Brain pericyte (primary cell): ENCODE measurements around the gene NCF2.

Source experiments
- DNase-seq: peaks from one replicate; pipeline ENCODE4 v3.0.0-alpha.2; 2012; ENCODE audit warnings: low read depth, low spot score

The NCF2 gene

DNA sequence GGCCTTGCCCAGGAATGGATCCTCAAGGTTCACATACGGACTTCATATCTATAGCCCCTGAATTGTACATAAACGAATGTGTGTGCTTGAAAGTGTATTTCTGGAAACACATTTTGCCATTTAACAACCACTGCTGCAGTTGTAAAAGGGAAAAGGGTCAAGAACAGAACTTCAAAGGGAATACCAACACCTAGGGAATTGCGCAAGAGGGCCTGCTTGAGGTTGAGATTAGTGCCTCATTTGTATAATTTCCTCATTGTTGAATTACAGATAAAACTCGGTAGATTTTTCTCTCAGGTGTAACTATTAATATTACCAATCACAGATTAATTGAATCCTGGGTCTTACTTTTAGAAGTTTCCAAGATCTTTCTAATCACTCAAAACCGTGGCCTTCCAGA, 6.1 kb downstream of the NCF2 start:
- DNase-seq: no peak

DNA sequence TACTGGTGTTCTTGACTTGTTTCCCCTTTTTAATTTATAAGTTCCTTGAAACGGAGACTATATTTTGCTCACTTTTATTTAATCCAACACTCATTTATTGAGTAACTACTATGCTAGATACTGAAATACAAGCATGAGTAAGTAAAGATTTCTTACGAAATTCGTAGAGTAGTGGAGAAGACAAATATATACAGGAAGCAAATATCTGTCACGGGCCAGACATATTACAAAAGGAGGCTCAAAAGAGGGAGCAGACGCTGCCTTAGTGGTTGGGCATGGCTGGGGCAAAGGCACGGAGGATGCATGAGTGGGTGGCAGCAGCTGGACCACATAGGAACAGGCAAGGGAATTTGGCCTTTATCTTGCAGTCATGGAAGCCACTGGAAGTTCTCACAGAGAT, 6.8 kb downstream of the NCF2 start:
- DNase-seq: no peak

DNA sequence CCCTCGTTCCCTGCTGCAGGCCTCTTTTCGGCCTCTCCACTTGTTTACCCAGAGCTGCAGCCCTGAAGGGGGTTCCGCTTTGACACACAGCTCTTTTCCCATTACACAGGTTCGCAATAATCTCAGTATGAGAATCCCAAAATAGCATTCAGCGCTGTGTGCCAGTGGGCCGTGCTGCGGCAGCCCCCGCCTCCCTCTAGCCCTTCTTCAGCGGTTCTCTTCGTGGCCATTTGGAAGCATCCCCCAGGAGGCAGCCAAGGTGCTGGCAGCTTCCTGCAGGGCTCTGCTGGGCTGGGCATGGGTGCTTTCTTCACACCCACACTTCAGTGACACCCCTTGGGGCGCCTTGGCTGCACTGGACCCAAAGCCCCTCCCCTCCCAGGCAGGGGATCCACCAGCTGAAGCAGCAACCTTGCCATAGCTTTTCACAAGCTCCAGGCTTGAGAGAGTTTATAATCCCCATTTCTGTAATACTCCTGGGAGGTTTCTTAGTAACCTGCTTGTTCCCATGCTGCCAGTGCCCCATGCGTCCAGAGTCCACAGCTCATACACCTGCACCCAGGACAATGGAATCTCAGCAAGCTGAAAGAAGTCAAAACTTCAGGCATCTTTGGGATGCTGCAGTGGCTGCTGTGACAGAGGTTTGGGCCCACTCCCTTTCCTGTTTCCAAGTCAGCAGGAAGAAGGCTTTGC, 8.1 kb downstream of the NCF2 start:
- no peak for DNase-seq

DNA sequence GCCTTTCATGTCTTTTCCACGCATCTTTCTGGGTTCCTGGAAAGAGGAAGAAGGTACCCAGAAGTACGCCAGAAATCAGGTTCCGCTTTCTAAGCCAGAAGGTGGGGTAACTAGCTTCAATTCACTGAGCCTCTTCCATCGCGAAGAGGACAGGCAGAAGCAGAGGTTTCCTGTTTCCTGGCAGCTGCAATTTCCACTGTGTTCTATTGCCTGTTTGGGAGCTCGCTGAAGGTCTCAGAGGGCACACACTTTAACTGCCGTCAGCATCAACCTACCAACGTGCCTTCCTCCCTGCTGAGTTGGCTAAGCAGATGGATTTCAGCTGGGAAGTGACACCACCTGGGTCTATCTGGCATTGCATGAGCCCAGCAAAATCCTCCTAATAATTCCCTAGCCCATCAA, 10.0 kb downstream of the NCF2 start:
- DNase-seq: no peak

DNA sequence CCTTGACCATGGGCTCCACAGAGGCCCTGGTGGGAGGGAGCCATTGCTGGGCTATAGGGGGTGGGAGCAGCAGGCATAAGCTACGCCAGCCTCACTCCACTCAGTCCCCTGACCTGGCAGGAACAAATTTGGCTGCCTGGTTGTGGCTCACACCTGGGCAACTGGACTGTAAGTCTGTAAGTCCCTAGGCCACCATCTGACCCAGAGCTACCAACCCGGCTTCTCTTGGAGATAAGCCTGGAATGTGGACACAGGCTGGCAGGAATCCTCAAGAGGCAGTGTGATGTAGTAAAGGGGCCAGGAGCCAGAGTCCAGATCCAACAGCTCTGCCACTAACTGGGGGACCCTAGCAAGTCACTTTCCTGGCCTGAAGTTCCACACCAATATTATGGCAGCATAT, 11.4 kb downstream of the NCF2 start:
- no peak for DNase-seq

DNA sequence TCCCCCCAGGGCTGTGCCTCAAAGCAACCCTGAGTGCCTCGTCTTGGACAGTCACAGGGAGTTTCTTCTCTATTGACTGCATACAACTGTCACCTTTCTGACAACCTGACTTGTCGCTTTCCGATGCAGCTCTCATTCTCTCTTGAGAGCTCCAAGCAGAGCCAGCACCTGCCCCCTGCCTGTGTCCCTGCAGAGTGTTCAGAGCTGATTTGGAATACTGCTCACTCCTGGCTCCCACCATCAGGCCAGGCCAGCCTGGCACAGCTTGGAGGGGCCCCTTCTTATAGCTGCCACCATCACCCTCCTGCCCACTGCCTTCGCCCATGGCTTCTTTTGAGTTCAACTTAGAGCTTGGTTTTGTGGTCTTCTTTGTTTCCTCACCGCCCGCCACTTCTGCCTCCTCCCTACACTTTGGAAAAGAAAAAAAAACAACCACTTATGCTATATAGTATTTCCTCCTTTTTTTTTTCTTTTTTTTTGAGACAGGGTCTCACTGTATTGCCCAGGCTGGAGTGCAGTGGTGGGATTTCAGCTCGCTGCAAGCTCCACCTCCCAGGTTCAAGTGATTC, 12.3 kb downstream of the NCF2 start:
- DNase-seq: no peak

DNA sequence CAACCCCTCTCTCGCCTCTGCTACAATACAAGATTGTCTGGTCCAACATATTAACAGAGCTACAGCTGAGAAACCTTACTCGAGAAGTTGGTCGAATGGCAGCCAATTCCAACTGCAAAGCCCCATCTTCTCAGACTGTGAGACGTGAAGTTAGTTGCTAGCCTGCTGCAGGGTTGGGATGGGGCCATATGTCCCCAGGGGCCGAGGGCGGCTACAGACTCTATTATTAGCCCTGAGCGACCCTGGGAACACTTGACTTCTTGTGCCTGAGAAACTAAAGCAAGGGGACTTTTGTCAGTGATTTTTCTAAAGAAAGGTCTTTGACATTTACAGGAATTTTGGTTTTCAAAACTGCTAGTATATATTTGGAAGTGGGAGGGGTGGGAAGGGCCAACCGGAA, 13.7 kb downstream of the NCF2 start:
- DNase-seq: no peak

DNA sequence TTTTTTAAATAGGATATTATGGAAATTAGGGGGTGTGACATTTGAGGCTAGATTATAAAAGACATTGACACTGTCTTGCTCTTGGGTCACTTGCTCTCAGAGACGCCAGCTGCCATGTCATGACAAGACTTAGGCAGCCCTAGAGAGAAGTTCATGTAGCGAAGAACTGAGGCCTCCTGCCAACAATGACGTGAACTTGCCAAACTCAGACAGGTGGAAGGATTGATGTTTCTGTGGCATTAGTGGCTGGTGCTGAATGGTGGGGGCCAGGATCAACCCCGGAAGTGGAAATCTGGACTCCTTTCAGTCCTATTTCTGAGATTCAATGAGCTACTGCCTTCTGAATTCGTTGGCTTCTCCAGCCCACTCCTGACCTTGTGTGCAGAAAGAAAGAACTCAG, 14.7 kb downstream of the NCF2 start:
- DNase-seq: no peak

DNA sequence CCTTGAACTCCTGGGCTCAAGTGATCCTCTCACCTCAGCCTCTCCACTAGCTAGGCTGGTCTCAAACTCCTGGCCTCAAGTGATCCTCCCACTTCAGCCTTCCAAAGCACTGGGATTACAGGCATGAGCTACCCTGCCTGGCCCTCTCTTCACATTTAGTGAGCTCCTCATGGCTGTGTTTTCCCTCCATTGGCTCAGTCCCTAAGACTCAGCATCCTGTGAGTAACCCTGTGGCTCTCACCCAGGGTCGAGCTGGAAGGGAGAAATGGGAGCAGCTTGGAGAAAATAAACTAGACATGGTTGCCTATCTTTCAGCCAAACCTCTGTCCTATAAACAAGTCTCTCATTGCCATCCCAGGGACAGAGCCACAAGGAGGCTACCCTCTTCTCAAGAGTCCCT, 17.5 kb downstream of the NCF2 start:
- DNase-seq: no peak

DNA sequence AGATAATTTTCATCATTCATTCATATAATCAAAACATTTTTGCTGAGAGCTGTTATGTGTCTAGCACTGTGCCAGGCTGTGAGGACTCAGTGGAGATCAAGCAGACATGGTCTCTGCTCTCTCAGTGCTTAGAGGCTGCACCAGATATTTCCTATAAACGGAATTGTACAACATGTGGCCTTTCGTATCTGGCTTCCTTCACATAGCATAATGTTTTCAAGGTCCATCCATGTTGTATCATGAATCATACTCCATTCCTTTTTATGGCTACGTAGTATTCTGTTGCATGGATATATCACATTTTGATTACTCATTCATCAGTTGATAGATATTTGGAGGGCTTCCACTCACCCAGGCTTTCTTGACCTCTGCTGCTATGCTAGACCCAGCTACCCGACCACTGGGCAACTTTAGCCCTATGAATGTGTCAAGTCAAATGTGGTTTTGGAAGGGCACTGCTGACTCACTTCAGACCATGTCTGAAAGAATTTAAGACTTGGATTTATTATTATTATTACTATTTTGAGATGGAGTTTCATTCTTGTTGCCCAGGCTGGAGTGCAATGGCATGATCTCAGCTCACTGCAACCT, 18.5 kb downstream of the NCF2 start:
- no peak for DNase-seq

DNA sequence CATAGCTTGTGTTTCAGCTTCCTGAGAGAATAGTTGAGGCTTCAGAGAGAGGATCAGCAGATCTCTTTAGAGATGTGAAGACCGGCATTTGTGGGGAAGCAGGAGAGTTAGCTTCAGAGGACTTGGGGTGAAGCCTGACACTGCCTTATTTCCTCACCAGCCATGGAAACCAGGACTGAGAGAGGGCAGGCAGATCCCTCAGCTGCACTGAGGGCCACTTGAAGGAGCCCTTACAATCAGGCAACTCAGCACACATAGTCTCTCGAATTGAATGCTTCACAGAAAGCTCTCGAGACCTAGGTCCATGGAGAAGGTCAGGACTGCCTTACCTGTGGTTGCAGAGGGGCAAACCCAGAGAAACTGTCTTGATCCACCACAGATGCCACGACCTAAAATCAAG, 19.8 kb downstream of the NCF2 start:
- no peak for DNase-seq

DNA sequence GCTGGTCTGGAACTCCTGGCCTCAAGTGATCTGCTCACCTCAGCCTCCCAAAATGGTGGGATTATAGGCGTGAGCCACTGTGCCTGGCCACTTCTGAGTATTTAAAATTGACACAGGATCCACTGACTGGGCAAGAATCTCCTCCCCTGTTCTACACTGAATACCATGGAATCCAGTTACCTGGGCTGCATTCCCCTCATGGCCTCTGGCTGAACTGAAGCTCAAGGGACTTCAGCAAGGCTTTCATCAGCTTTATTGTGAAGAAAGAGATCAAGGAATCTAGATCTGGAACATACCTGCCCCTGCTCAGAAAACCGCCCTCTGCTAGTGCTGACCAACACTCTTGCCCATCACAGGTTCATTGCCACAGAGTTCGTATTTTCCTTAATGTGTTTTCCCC, 20.5 kb downstream of the NCF2 start:
- DNase-seq: no peak

DNA sequence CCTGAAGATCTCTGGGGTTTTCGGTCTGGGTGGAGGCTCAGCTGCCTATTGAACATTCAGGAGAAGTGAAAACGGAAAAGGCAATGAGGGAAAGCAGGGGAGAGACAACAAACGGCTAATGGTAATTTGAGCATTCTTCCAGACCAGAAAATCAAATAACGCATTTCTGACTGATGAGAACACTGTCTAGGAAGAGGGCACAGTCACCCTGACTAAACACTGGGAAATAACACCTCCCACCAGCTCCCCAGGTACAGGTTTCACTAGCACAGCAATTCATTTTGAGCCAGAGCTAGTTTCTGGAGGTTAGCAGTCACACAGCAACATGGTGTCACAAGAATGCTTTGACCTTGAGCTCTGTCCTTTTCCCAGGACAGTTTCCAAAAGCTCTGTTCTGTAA, 21.1 kb downstream of the NCF2 start:
- DNase-seq: no peak

DNA sequence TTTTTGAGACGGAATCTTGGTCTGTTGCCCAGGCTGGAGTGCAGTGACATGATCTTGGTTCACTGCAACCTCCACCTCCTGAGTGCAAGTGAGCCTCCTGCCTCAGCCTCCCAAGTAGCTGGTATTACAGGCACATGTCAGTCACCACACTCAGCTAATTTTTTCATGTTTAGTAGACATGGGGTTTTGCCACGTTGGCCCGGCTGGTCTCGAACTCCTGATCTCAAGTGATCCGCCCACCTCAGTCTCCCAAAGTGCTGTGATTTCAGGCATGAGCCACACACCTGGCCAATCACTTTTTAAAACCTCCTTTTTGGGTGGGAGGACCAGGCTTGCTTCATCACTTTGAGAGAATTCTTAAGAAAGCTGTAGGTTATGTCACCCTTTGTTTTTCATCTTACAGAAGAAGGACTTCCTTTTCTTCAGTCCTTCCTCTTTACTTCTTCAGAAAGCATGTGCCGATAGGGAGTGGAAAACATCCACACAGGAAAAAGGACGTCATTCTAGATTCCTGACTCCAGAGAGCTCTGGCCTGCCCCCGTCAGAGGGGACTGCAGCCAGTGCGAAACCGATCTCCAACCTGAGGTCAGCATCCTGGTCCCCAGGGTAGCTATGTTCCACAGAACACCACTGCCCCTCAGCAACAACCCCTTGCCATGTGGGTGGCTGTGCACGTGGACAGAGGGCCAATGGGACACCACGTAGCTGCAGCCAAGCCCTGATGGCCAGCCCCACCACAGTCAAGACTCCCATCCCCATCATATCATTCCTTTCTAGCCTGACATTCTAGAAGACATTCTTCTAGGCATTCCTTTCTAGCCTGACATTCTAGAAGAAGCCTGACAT, 21.9 kb downstream of the NCF2 start:
- no peak for DNase-seq

DNA sequence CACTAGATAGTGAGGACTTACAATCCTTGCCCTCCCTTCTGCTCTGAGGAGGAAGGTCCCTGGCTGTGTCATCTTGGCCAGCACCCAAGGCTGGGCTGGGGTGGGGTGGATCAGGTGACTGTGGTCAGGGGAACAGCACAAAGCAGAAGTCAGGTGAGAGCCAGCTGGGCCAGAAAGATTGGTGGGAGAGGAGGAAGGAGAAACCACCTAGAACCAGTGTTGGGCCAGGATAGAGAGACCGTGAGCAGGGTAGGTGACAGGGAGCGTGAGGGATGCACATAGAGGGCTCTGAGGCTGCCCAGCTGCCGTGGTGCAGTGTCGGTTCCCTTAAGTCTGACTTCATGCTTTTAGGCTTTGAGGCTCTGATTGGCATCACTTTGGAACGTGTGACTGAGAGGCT, 22.7 kb downstream of the NCF2 start:
- DNase-seq: no peak

DNA sequence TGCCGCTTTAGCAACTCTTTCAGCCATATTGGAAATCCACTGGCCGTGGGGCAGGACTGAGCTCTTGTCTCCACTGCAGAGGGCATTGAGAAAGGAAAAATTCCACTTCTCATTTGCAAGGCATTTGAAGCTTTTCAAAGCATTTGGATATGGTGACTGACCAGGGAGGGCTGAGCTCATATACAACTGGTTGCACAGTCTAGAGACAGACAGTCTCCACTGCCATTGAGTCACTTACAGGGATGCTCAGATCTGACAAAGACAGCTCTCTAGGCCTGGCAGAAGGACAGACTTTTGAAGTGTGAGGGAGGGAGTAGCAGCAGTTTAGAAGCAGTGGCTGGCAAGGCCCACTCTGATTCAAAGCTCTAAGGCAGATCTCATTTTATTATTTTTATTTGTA, 24.2 kb downstream of the NCF2 start:
- DNase-seq: no peak

DNA sequence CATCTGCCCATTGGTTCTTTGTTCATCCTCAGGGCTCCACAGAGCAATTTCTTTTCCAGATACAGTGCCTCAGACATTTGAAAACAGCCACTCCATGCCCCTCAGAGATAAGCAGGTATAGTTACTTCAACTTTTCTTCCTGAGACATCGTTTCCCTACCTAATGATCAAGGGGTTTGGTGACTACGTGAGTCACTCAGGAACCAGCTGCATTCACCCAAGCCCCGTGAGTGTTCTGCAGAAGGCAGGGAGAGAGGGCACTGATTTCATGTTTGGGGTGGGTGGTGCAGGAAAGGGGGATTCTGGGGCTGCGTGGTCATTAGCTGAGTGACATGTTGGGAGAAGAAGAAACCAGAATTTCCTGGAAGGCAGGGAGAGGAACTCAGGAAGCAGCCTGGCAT, 25.0 kb downstream of the NCF2 start:
- DNase-seq: no peak

DNA sequence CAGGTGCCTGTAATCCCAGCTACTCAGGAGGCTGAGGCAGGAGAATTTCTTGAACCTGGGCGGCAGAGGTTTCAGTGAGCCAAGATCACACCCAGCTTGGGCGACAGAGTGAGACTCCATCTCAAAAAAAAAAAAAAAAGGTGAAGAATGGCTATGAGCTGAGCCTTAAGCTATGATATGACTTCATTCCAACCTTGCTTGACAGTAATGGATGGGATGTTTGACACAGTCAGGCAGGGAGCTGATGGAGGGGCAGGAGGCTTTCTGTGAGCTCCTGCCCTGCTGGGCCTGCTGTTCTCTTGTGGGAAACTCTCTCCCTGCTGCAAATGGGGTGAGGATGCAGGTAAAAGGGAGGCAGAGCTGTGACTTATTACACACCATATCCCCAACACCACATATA, 27.6 kb downstream of the NCF2 start:
- DNase-seq: no peak

DNA sequence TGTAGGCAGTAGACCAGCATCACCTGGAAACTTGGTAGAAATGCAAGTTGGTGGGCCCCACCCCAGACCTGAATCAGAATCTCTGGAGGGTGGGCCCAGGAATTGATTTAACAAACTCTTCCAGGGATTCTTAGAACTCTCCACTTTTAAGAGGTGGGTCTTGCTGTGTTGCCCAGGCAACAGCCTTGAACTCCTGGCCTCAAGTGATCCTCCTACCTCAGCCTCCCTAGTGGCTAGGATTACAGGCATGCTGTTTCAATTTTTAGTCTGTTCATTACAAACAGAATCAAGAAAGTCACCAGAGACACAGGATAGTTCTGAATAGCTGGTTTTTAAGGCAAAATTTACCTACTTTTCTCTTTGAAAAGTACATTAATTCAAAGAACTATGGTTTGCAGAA, 31.2 kb downstream of the NCF2 start:
- no peak for DNase-seq

DNA sequence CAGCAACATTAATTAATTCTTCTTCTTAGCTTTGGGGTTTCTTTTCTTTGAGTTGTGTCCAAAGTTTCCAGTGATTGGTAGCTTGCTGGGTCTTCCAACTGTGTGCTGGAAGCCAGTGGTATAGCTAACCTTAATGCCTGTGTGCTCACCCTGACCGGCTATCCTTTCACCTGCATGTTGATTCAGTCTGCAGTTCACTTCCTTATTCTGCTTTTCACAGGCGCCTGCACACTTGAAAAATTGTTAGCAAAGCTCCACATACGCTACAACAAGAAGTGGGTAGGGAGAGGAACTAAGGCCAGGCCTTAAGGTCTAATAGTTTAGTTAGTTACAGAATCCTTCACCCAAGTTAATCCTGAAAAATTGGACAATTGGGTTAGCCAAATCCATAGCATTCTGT, 35.7 kb downstream of the NCF2 start:
- no peak for DNase-seq

DNA sequence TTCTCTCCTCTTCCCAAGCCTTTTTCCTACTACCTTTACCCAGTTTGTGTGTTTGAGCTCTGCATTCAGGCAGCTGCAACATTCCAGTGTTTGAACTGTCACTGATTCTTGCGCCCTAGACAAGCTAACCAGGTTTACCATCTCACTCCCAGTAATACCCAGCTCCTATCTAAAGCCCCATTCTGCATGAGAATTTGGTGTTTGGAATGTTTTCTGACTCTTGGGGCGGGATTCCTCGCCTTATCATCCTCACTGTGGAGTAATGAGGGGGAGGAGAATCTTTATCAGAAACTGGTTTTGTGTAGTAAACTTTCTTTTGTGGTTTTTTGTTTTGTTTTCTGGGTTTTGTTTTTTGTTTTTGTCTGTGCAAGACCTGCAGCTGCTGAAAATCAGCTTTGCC, 36.5 kb downstream of the NCF2 start:
- no peak for DNase-seq

DNA sequence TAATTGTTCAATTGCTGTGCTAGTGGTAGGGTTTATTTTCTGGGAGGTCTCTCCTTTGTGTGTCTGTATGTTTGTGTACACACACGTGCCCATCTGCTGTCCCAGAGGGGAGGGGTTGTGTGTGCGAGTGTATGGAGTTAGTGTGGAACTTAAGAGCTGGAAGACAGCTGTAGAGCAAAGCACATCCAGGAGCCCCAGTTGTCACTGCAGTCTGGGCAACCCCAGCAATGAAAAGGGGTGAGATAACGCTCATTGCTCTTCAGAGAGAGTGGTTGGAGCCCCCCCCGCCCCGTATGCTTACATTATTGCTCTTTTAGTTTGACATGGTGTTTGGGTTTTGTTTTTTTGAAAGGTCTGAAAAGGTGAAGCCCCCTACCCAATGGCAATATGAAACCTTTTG, 36.9 kb downstream of the NCF2 start:
- no peak for DNase-seq

DNA sequence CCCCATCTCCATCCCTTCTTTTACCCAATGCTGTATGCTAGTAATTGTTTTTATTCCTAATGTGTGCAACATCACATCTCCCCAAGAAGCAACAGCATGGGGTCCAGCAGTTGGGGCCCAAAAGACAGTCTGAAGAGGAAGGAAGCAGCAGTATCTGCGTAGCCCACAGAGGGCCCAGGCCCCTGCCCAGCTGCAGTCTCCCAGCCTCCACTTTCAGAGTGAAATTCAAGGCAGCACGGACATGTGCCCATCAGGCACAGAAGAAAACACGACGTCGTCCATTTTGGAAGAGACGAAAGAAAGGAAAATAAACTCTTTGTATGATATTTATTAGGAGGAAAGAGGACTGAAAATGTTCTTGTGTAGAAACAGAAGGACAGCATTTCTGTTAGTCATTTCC, 37.4 kb downstream of the NCF2 start:
- no peak for DNase-seq
